Mesodermal cell (in vitro differentiated cells): Measurements from ENCODE around the gene NLN. TPM values are rescaled to one million over a fixed set of nuclear protein-coding genes. Genes with fewer than 3 reads are reported as not detected.
"Not testable (repeated sequence)": the region's sequence is repeated elsewhere in the genome, so short reads cannot be mapped to it uniquely, and the experiment has no call there.

Experiments
- H3K27ac ChIP-seq: 2 replicates; pipeline ENCODE4 v1.7.0; 2013; ENCODE audit warnings: mild to moderate bottlenecking, low read depth, low read length, moderate library complexity; ENCODE audit not compliant: severe bottlenecking
- H3K36me3 ChIP-seq: 2 replicates; pipeline ENCODE4 v1.7.1; 2013; ENCODE audit warnings: mild to moderate bottlenecking, low read length, moderate library complexity; ENCODE audit not compliant: control insufficient read depth, insufficient read depth
- H3K4me1 ChIP-seq: one replicate; pipeline ENCODE4 v1.7.1; 2013; ENCODE audit warnings: mild to moderate bottlenecking, low read length; ENCODE audit not compliant: insufficient read depth, control insufficient read depth, poor library complexity, severe bottlenecking
- H3K4me3 ChIP-seq: 2 replicates; pipeline ENCODE4 v1.7.0; 2013; ENCODE audit warnings: low read length, control low read depth, mild to moderate bottlenecking; ENCODE audit not compliant: insufficient read depth, poor library complexity, severe bottlenecking; ENCODE audit errors: extremely low read depth
- H3K9me3 ChIP-seq: 2 replicates; pipeline ENCODE4 v1.7.1; 2013; ENCODE audit warnings: mild to moderate bottlenecking, low read length, moderate library complexity; ENCODE audit not compliant: control insufficient read depth
- WGBS, 2 experiments: methylation state at CpG; one replicate each; pipeline ENCODE4 v1.1.5; 2013; ENCODE audit warnings: missing lambda C conversion rate in 2 of 2; ENCODE audit not compliant: insufficient coverage in 2 of 2; 5-methylcytosine and 5-hydroxymethylcytosine counted together
- polyA plus RNA-seq, 2 experiments: library from polyadenylated mRNA; stranded (reverse); fragments of 50-300 nt; gene quantifications; one replicate each; pipeline ENCODE4 v1.2.3, GENCODE V29; 2013

Gene NLN
- 26.2 TPM for polyA plus RNA-seq (2013, experiment 1 of 2)
- polyA plus RNA-seq (2013, experiment 2 of 2) = 27.2 TPM

GRCh38 chr5:65721720-65722574 lies at the start of gene NLN, which contains the start of gene SGTB:
Gene NLN (plus strand): TSS chr5:65722205. CDS start chr5:65722374, 169 bp downstream.
Gene SGTB (minus strand): TSS chr5:65722109. CDS start chr5:65720807, 1,302 bp downstream.
- Histone ChIP-seq H3K4me1 (peaks cover under 1% of the 10 kb centered on the region), H3K9me3 (no peaks in the 10 kb centered on the region), H3K36me3 (peaks cover 18% of the 10 kb centered on the region), H3K27ac (peak within 1 kb of the TSS; percentile 77), H3K4me3 (peak within 1 kb of the TSS; percentile 88)
- 0% methylated on average over 51 to 76 of the region's 92 CpGs for WGBS, 2 experiments

- no peak overlapping the region for H3K27ac ChIP-seq
- H3K36me3 ChIP-seq = peaks cover 37% of the 10 kb centered on the region
- 83% methylated on average over 1 of the region's 1 CpG; no CpG with 5 or more reads in 1 of the 2 experiments for WGBS, 2 experiments
- no peaks in the 10 kb centered on the region for H3K9me3 ChIP-seq
- H3K4me3 ChIP-seq = no peak overlapping the region
- no peaks in the 10 kb centered on the region for H3K4me1 ChIP-seq
Observed at GRCh38 chr5:65672796-65673195, 49.2 kb upstream of the NLN start.

- H3K9me3 ChIP-seq = no peaks in the 10 kb centered on the region
- no peak overlapping the region for H3K4me3 ChIP-seq
- no peak overlapping the region for H3K27ac ChIP-seq
- no peaks in the 10 kb centered on the region for H3K4me1 ChIP-seq
- peaks cover 42% of the 10 kb centered on the region for H3K36me3 ChIP-seq
Observed at GRCh38 chr5:65674749-65675148, 47.3 kb upstream of the NLN start.

- 100% methylated on average over 1 of the region's 3 CpGs; no CpG with 5 or more reads in 1 of the 2 experiments for WGBS, 2 experiments
- not testable (repeated sequence) for H3K27ac ChIP-seq, H3K4me3 ChIP-seq, H3K4me1 ChIP-seq, H3K9me3 ChIP-seq
- peaks cover 42% of the 10 kb centered on the region for H3K36me3 ChIP-seq
Observed at GRCh38 chr5:65676056-65676455, 45.9 kb upstream of the NLN start.

GRCh38 chr5:65682148-65682547 lies 39.9 kb upstream of the NLN start:
- 97 to 100% methylated on average over 2 to 3 of the region's 3 CpGs for WGBS, 2 experiments
- Histone ChIP-seq H3K4me3 (no peak overlapping the region), H3K4me1 (no peaks in the 10 kb centered on the region), H3K36me3 (peaks cover 52% of the 10 kb centered on the region), H3K27ac (no peak overlapping the region), H3K9me3 (no peaks in the 10 kb centered on the region)

- Histone ChIP-seq H3K4me1 (no peaks in the 10 kb centered on the region), H3K4me3 (no peak overlapping the region), H3K27ac (no peak overlapping the region), H3K36me3 (peaks cover 29% of the 10 kb centered on the region), H3K9me3 (no peaks in the 10 kb centered on the region)
- WGBS, 2 experiments = 84 to 94% methylated on average over 2 of the region's 2 CpGs
Observed at GRCh38 chr5:65693121-65693520, 28.9 kb upstream of the NLN start.

- Histone ChIP-seq H3K36me3 (peaks cover 30% of the 10 kb centered on the region), H3K9me3 (no peaks in the 10 kb centered on the region), H3K4me1 (no peaks in the 10 kb centered on the region), H3K4me3 (no peak overlapping the region), H3K27ac (no peak overlapping the region)
- 86 to 94% methylated on average over 3 of the region's 4 CpGs for WGBS, 2 experiments
Observed at GRCh38 chr5:65695162-65695755, 26.7 kb upstream of the NLN start.

- 77 to 86% methylated on average over 3 of the region's 4 CpGs for WGBS, 2 experiments
- Histone ChIP-seq H3K9me3 (no peaks in the 10 kb centered on the region), H3K27ac (no peak overlapping the region), H3K4me3 (no peak overlapping the region), H3K36me3 (peaks cover 28% of the 10 kb centered on the region), H3K4me1 (no peaks in the 10 kb centered on the region)
Observed at GRCh38 chr5:65695896-65696295, 26.1 kb upstream of the NLN start.

- no peaks in the 10 kb centered on the region for H3K9me3 ChIP-seq
- H3K36me3 ChIP-seq = peaks cover 25% of the 10 kb centered on the region
- no peak overlapping the region for H3K4me3 ChIP-seq
- H3K27ac ChIP-seq = no peak overlapping the region
- no peaks in the 10 kb centered on the region for H3K4me1 ChIP-seq
Observed at GRCh38 chr5:65696892-65697291, 25.1 kb upstream of the NLN start.

- Histone ChIP-seq H3K9me3 (no peaks in the 10 kb centered on the region), H3K27ac (no peak overlapping the region), H3K4me1 (no peaks in the 10 kb centered on the region), H3K4me3 (no peak overlapping the region), H3K36me3 (peaks cover 28% of the 10 kb centered on the region)
- WGBS, 2 experiments = 94% methylated on average over 2 of the region's 4 CpGs; no CpG with 5 or more reads in 1 of the 2 experiments
Observed at GRCh38 chr5:65699338-65699737, 22.7 kb upstream of the NLN start.

GRCh38 chr5:65702036-65702435 lies 20.0 kb upstream of the NLN start:
- Histone ChIP-seq H3K4me3 (no peak overlapping the region), H3K27ac (no peak overlapping the region), H3K9me3 (no peaks in the 10 kb centered on the region), H3K36me3 (peaks cover 40% of the 10 kb centered on the region), H3K4me1 (no peaks in the 10 kb centered on the region)
- 100% methylated on average over 1 of the region's 3 CpGs; no CpG with 5 or more reads in 1 of the 2 experiments for WGBS, 2 experiments
